ENCODE measurements around the gene MRPL58. TPM values are rescaled to one million over a fixed set of nuclear protein-coding genes. Genes with fewer than 3 reads are reported as not detected.

The MRPL58 gene
- total and polyA plus RNA-seq, 10 of the 15 experiments (the other 5 are each of a cell fraction or from before 2014, with no cell fraction given): 23.0 to 64.3 (median 51.9) TPM

- Histone ChIP-seq H3K9ac (ENCODE audit: control insufficient read depth, insufficient read depth, low read length) (peak within 1 kb of the TSS; percentile 80), H3K27ac (ENCODE audit: control insufficient read depth, insufficient read depth) (peak within 1 kb of the TSS; percentile 71), H4K20me1 (ENCODE audit: control insufficient read depth, insufficient read depth) (no peaks in the 10 kb centered on the region), H3K9me3 (replicated peaks; ENCODE audit: control insufficient read depth, insufficient read depth, low read length) (no peaks in the 10 kb centered on the region), H3K36me3 (ENCODE audit: control insufficient read depth in 2 of 2, insufficient read depth in 2 of 2, low read length in 1 of 2) (no peaks in the 10 kb centered on the region; a peak in 3 of 4 replicates), H3K4me3 (peak within 1 kb of the TSS; percentile 97), H3K4me1 (ENCODE audit: control insufficient read depth, insufficient read depth, low read length) (peaks cover 3% of the 10 kb centered on the region), H2AFZ (ENCODE audit: control insufficient read depth, low read depth, low read length) (peak within 1 kb of the TSS; percentile 67), H3K4me2 (ENCODE audit: control insufficient read depth, insufficient read depth) (peak within 1 kb of the TSS; percentile 87), H3K79me2 (ENCODE audit: control insufficient read depth, insufficient read depth, low read length) (peaks cover 22% of the 10 kb centered on the region), H3K27me3 (replicated peaks in 1 of 2; ENCODE audit: control insufficient read depth in 2 of 2, insufficient read depth in 2 of 2, low read length in 1 of 2) (no peaks in the 10 kb centered on the region)
- ChIA-PET SMC1A (ENCODE audit: uncharacterized antibody, unreplicated experiment) (interaction anchor here (1.0 to 1.5 kb wide), 2 partner anchors 13 to 67 kb away, joined by 3 to 4 read pairs; no protein-coding TSS in a partner anchor), RAD21 (ENCODE audit: unreplicated experiment) (interaction anchor here (0.5 to 4.3 kb wide), 3 partner anchors 68 to 370 kb away, joined by 3 to 22 read pairs (median 5); no protein-coding TSS in a partner anchor), POLR2A (interaction anchor here (0.9 to 1.8 kb wide), 7 partner anchors 10 to 173 kb away, joined by 3 to 4 read pairs (median 3); partner anchors contain the start of genes CDR2L and FDXR), CTCF (interaction anchor here (0.9 to 1.5 kb wide), 6 partner anchors 12 to 85 kb away, joined by 3 to 7 read pairs (median 4); no protein-coding TSS in a partner anchor)
- WGBS (ENCODE audit: insufficient coverage, insufficient replicate concordance, low lambda C conversion rate, missing lambda C conversion rate): under 1% methylated on average over 64 of the region's 72 CpGs
- TSS peak; percentile 85 for BruUV-seq (replicated peaks)
- FAIRE-seq: peak; percentile 82
- DNase-seq (ENCODE audit: low read depth, low spot score): peak; percentile 86
- peak; percentile 98 for ATAC-seq
- intact Hi-C loops (cut with micrococcal nuclease; ENCODE audit: unreplicated experiment) (loop anchor here (1.0 kb wide), 1 partner anchor 12 kb away; no protein-coding TSS in a partner anchor), in situ Hi-C loops (cut with MboI) (no loop called here)
- TF ChIP-seq ASH2L (IDR thresholded peaks at IDR 0.05; ENCODE audit: borderline replicate concordance, low read depth) (no peak), NR2C1 (IDR thresholded peaks at IDR 0.05) (peak; percentile 51), BCL11A (IDR thresholded peaks at IDR 0.05; ENCODE audit: low read depth, low read length) (no peak), IRF3 (IDR thresholded peaks at IDR 0.05) (peak; percentile 90), KDM1A (IDR thresholded peaks at IDR 0.05; ENCODE audit: borderline replicate concordance) (no peak), RELA (IDR thresholded peaks at IDR 0.05; ENCODE audit: borderline replicate concordance, partially characterized antibody) (peak; percentile 54), ZBTB40 (IDR thresholded peaks at IDR 0.05; ENCODE audit: borderline replicate concordance) (peak; percentile 93)
- TF ChIP-seq, protein P1, sequence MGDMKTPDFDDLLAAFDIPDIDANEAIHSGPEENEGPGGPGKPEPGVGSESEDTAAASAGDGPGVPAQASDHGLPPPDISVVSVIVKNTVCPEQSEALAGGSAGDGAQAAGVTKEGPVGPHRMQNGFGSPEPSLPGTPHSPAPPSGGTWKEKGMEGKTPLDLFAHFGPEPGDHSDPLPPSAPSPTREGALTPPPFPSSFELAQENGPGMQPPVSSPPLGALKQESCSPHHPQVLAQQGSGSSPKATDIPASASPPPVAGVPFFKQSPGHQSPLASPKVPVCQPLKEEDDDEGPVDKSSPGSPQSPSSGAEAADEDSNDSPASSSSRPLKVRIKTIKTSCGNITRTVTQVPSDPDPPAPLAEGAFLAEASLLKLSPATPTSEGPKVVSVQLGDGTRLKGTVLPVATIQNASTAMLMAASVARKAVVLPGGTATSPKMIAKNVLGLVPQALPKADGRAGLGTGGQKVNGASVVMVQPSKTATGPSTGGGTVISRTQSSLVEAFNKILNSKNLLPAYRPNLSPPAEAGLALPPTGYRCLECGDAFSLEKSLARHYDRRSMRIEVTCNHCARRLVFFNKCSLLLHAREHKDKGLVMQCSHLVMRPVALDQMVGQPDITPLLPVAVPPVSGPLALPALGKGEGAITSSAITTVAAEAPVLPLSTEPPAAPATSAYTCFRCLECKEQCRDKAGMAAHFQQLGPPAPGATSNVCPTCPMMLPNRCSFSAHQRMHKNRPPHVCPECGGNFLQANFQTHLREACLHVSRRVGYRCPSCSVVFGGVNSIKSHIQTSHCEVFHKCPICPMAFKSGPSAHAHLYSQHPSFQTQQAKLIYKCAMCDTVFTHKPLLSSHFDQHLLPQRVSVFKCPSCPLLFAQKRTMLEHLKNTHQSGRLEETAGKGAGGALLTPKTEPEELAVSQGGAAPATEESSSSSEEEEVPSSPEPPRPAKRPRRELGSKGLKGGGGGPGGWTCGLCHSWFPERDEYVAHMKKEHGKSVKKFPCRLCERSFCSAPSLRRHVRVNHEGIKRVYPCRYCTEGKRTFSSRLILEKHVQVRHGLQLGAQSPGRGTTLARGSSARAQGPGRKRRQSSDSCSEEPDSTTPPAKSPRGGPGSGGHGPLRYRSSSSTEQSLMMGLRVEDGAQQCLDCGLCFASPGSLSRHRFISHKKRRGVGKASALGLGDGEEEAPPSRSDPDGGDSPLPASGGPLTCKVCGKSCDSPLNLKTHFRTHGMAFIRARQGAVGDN (IDR thresholded peaks at IDR 0.05): no peak
- TF ChIP-seq, protein P2, sequence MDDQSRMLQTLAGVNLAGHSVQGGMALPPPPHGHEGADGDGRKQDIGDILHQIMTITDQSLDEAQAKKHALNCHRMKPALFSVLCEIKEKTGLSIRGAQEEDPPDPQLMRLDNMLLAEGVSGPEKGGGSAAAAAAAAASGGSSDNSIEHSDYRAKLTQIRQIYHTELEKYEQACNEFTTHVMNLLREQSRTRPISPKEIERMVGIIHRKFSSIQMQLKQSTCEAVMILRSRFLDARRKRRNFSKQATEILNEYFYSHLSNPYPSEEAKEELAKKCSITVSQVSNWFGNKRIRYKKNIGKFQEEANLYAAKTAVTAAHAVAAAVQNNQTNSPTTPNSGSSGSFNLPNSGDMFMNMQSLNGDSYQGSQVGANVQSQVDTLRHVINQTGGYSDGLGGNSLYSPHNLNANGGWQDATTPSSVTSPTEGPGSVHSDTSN (IDR thresholded peaks at IDR 0.05; ENCODE audit: insufficient replicate concordance, low read depth, low read length): peak; percentile 90
Measured at GRCh38 chr17:75046407-75047289, 34.2 kb downstream of the MRPL58 start, which contains the start of the genes ATP5PD and KCTD2. TSS of gene ATP5PD (minus strand) at chr17:75046969. CDS start at chr17:75042650, 4,319 bp downstream. TSS of gene KCTD2 (plus strand) at chr17:75047225. CDS start at chr17:75047251, 26 bp downstream.

Measured in GM12878 (cell line).